ENCODE results near the gene SCN9A.

Gene SCN9A

GRCh38 chr2:166293984-166294383, 81.8 kb downstream of the SCN9A start:
- TF ChIP-seq KLF16 (tag by site-specific recombination; IDR thresholded peaks at IDR 0.05) (no peak), ZNF426 (tag by site-specific recombination; IDR thresholded peaks at IDR 0.05) (no peak), ZNF155 (tag by site-specific recombination; IDR thresholded peaks at IDR 0.05) (no peak), ZBTB48 (tag by site-specific recombination; IDR thresholded peaks at IDR 0.05) (no peak), ZNF132 (tag by site-specific recombination; IDR thresholded peaks at IDR 0.05; ENCODE audit: borderline replicate concordance) (no peak), ZSCAN30 (tag by site-specific recombination; IDR thresholded peaks at IDR 0.05) (no peak), ZNF175 (tag by site-specific recombination; IDR thresholded peaks at IDR 0.05) (no peak), ZSCAN4 (tag by site-specific recombination; IDR thresholded peaks at IDR 0.05) (no peak), TRIM28 (IDR thresholded peaks at IDR 0.05; ENCODE audit: borderline replicate concordance, low read length) (no peak), ZNF843 (tag by site-specific recombination; IDR thresholded peaks at IDR 0.05) (no peak), GLI4 (tag by site-specific recombination; IDR thresholded peaks at IDR 0.05) (no peak), ZNF354C (tag by site-specific recombination; IDR thresholded peaks at IDR 0.05; ENCODE audit: borderline replicate concordance, low read depth) (no peak), ZNF223 (tag by site-specific recombination; IDR thresholded peaks at IDR 0.05) (no peak)
- TF ChIP-seq, protein P1, sequence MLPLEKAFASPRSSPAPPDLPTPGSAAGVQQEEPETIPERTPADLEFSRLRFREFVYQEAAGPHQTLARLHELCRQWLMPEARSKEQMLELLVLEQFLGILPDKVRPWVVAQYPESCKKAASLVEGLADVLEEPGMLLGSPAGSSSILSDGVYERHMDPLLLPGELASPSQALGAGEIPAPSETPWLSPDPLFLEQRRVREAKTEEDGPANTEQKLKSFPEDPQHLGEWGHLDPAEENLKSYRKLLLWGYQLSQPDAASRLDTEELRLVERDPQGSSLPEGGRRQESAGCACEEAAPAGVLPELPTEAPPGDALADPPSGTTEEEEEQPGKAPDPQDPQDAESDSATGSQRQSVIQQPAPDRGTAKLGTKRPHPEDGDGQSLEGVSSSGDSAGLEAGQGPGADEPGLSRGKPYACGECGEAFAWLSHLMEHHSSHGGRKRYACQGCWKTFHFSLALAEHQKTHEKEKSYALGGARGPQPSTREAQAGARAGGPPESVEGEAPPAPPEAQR (tag by site-specific recombination; IDR thresholded peaks at IDR 0.05), result no peak
- Histone ChIP-seq H3K9me3 (ENCODE audit: control insufficient read depth, insufficient read depth, low read depth, low read length) (no peaks in the 10 kb centered on the region), H3K4me1 (ENCODE audit: control insufficient read depth, insufficient read depth, low read length) (no peaks in the 10 kb centered on the region), H3K36me3 (ENCODE audit: control insufficient read depth in 2 of 2, insufficient read depth in 1 of 2, low read length in 2 of 2) (no peaks in the 10 kb centered on the region), H3K27ac (ENCODE audit: extremely low read depth, low read depth, low read length) (no peak overlapping the region), H3K4me3 (ENCODE audit: low read depth, low read length) (no peak overlapping the region)
- ChIA-PET POLR2A (no interaction called here), CTCF (interaction anchor here (0.6 kb wide), 1 partner anchor 112 kb away, joined by 4 read pairs; no protein-coding TSS in a partner anchor)

GRCh38 chr2:166285215-166285614, 90.5 kb downstream of the SCN9A start:
- no peak overlapping the region for H3K27ac ChIP-seq (ENCODE audit: extremely low read depth, low read depth, low read length)
- ChIA-PET POLR2A (no interaction called here), CTCF (no interaction called here)

More at GRCh38 chr2:166285215-166285614, 90.5 kb downstream of the SCN9A start:
- peaks cover 0 to 3% of the 10 kb centered on the region in 2 experiments; a peak in 1 of 3 replicates for H3K36me3 ChIP-seq (ENCODE audit: control insufficient read depth in 2 of 2, insufficient read depth in 1 of 2, low read length in 2 of 2)
- H3K9me3 ChIP-seq (ENCODE audit: control insufficient read depth, insufficient read depth, low read depth, low read length), result no peaks in the 10 kb centered on the region
- H3K4me1 ChIP-seq (ENCODE audit: control insufficient read depth, insufficient read depth, low read length), result no peaks in the 10 kb centered on the region
- TF ChIP-seq SP3 (tag by site-specific recombination; IDR thresholded peaks at IDR 0.05) (no peak), ZNF157 (tag by site-specific recombination; IDR thresholded peaks at IDR 0.05) (no peak), SP2 (tag by site-specific recombination; IDR thresholded peaks at IDR 0.05) (no peak), ZNF48 (tag by site-specific recombination; IDR thresholded peaks at IDR 0.05) (no peak), PRDM10 (tag by site-specific recombination; IDR thresholded peaks at IDR 0.05) (no peak), ZNF214 (tag by site-specific recombination; IDR thresholded peaks at IDR 0.05; ENCODE audit: borderline replicate concordance) (no peak), ZNF571 (tag by site-specific recombination; IDR thresholded peaks at IDR 0.05) (no peak)
- no peak overlapping the region for H3K4me3 ChIP-seq (ENCODE audit: low read depth, low read length)
